ENCODE measurements around the gene STRIP2.
A peak's percentile ranks its signal among the peaks of the same experiment; 100 is the strongest.
"Not testable (repeated sequence)": the region's sequence is repeated elsewhere in the genome, so short reads cannot be mapped to it uniquely, and the experiment has no call there.

STRIP2 gene

DNA sequence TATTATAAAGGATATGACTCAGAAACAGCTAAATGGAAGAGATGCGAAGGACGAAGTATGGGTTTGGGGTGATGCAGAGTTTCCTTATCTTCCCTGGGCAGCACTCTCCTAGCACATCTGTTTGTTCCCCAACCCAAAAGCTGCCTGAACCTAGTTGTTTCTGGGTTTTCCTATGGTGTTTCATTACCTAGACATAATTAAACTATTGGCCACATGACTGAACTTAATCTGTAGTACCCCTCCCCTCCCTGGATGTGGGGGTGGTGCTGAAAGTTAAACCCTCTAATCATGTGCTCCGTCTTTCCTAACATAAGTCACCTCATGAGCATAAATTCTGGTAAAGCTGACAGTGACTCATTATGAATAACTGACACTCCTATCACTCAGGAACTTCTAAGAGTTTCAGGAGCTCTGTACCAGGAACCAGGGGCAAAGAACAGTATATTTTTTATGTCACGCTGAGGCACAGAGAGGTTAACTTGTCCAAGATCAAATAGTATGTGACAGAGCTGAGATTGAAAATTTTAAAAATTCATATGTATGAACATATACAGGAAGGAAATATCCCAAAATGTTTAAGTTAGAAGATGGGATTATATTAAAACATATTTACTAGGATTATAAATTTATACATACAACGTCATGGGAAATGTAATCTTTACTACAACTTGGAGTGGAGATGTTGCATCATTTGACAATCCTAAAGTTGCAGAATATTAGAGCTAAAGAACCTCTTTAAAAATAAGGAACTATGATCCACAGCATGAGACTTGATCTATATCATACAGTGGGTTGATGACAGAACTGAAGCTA lies 4.8 kb downstream of the STRIP2 start:
- ChIA-PET POLR2A (no interaction called here), CTCF (interaction anchor here (0.5 to 1.5 kb wide), 2 partner anchors 63 to 96 kb away, joined by 3 to 4 read pairs; no protein-coding TSS in a partner anchor)
- no peak for TF ChIP-seq ARNT (IDR thresholded peaks at IDR 0.05)
- no peak for TF ChIP-seq TARDBP (IDR thresholded peaks at IDR 0.05)
- TF ChIP-seq, protein P1, sequence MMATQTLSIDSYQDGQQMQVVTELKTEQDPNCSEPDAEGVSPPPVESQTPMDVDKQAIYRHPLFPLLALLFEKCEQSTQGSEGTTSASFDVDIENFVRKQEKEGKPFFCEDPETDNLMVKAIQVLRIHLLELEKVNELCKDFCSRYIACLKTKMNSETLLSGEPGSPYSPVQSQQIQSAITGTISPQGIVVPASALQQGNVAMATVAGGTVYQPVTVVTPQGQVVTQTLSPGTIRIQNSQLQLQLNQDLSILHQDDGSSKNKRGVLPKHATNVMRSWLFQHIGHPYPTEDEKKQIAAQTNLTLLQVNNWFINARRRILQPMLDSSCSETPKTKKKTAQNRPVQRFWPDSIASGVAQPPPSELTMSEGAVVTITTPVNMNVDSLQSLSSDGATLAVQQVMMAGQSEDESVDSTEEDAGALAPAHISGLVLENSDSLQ (IDR thresholded peaks at IDR 0.05), result peak; percentile 53
- TF ChIP-seq L3MBTL2 (conservative IDR thresholded peaks at IDR 0.05), result no peak
- no peak for DNase-seq (ENCODE audit: extremely low spot score)

DNA sequence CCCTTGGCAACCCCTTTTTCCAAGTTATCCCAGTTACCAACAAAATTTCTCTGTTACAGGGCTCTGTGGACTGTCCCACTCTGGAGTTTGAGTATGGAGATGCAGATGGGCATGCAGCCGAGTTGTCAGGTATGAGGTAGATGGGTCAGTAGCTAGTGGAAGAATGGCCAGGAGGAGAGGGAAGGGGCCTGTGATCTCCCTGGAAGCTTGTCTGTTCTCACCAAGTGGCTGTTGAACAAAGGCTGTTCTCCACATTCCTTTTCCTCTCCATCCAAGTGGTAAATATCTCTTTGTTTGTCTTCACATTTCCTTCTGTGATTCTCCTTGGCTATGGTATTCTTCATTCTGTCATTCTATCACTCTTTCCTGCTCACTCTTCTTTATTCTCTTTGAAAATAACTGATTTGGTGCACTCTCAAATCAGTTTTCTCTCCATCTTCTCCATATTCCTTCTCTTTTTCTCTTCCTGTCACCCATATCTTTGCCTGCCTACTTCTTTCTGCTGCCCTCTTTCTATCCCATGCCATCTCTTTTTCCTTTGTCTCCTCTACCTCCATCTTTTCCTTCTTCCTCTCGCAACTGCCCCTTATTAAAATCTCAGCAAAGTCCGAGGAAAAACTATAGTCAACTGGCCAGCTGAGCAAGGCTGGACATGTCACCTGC lies 5.9 kb downstream of the STRIP2 start:
- DNase-seq (ENCODE audit: extremely low spot score), result no peak
- ChIA-PET POLR2A (no interaction called here), CTCF (interaction anchor here (0.7 kb wide), 1 partner anchor 32 kb away, joined by 3 read pairs; no protein-coding TSS in a partner anchor)
- TF ChIP-seq HDGF (IDR thresholded peaks at IDR 0.05; ENCODE audit: borderline replicate concordance) (no peak), SP1 (IDR thresholded peaks at IDR 0.05) (no peak), BHLHE40 (IDR thresholded peaks at IDR 0.05; ENCODE audit: borderline replicate concordance) (no peak), ZNF384 (IDR thresholded peaks at IDR 0.05) (no peak), LEF1 (IDR thresholded peaks at IDR 0.05; ENCODE audit: borderline replicate concordance) (no peak), L3MBTL2 (conservative IDR thresholded peaks at IDR 0.05) (no peak), FOXK2 (IDR thresholded peaks at IDR 0.05) (no peak), SUZ12 (IDR thresholded peaks at IDR 0.05) (no peak), ELF4 (IDR thresholded peaks at IDR 0.05) (no peak), ARNT (IDR thresholded peaks at IDR 0.05) (no peak), FOXM1 (IDR thresholded peaks at IDR 0.05; ENCODE audit: borderline replicate concordance) (no peak), TARDBP (IDR thresholded peaks at IDR 0.05) (no peak), NFRKB (IDR thresholded peaks at IDR 0.05) (no peak), FOXA1 (IDR thresholded peaks at IDR 0.05) (no peak)
- TF ChIP-seq, protein P1 (IDR thresholded peaks at IDR 0.05), result no peak

DNA sequence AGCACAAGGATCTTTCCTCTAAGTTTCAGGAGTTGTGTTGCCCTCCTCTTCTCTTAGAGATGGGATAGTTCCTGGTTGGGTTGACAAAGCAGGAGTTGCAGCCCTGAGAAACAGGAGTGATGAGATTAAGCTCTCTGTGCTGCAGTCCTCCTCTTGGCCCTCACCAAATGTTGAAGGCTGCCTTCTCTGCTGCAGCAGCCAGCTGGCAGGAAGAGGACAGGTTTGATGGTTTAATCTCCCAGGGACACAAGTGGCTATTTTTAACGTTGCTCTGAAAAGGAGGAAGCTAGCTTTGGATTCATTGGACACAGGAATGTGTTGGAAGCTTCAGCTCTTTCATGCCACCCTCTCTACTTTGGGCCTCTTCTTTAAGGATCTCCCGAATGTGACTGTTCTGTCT lies 9.4 kb downstream of the STRIP2 start:
- ChIA-PET CTCF (interaction anchor here (0.7 kb wide), 1 partner anchor 201 kb away, joined by 4 read pairs; no protein-coding TSS in a partner anchor), POLR2A (interaction anchor here (1.5 kb wide), 1 partner anchor 9 kb away, joined by 7 read pairs; the partner anchor contains the start of gene STRIP2)
- no peak for DNase-seq (ENCODE audit: extremely low spot score)
- TF ChIP-seq, protein P1 (IDR thresholded peaks at IDR 0.05), result no peak
- TF ChIP-seq FOXK2 (IDR thresholded peaks at IDR 0.05), result no peak
- TF ChIP-seq NFRKB (IDR thresholded peaks at IDR 0.05), result no peak
- TF ChIP-seq ZNF384 (IDR thresholded peaks at IDR 0.05), result no peak
- TF ChIP-seq FOXA1 (IDR thresholded peaks at IDR 0.05), result no peak
- no peak for TF ChIP-seq FOXM1 (IDR thresholded peaks at IDR 0.05; ENCODE audit: borderline replicate concordance)
- TF ChIP-seq HDGF (IDR thresholded peaks at IDR 0.05; ENCODE audit: borderline replicate concordance), result no peak
- TF ChIP-seq SP1 (IDR thresholded peaks at IDR 0.05), result no peak
- no peak for TF ChIP-seq LEF1 (IDR thresholded peaks at IDR 0.05; ENCODE audit: borderline replicate concordance)
- TF ChIP-seq SUZ12 (IDR thresholded peaks at IDR 0.05), result no peak

DNA sequence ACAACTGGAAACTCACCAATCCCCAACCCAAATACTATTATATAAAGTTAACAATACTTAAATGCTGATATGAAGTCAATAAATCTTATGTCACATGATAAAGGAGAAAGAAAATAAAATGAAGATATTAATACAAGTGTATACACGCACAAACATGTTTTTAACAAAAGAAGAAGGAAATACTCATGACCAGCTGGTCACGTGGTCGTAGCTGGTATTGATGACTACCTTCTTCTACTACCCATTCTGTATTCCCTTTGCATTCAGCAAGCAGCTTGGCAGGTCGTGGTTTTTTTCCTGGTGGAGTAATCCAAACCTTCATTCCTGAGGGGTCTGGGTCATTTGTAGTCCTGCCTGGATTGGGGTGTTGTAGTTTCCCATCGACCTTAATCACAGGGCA lies 10.5 kb downstream of the STRIP2 start:
- POLR2A ChIA-PET; CTCF ChIA-PET; DNase-seq (ENCODE audit: extremely low spot score): not testable (repeated sequence)

DNA sequence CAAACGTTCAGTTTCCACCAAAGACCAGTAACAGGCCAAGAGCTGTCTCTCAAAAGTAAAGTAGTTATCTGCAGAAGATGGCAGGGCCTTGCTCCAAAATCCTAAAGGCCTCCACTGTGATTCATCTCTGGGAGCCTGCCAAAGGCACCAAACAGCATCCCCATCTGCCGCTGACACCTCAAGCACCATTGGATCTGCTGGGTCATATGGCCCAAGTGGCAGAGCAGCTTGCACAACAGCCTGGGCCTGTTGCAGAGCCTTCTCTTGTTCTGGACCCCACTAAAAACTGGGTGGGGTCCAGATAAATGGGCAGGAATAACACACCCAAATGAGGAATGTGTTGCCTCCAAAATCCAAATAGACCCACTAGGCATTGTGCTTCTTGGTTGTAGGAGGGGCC lies 12.7 kb downstream of the STRIP2 start:
- POLR2A ChIA-PET; CTCF ChIA-PET; DNase-seq (ENCODE audit: extremely low spot score): not testable (repeated sequence)

DNA sequence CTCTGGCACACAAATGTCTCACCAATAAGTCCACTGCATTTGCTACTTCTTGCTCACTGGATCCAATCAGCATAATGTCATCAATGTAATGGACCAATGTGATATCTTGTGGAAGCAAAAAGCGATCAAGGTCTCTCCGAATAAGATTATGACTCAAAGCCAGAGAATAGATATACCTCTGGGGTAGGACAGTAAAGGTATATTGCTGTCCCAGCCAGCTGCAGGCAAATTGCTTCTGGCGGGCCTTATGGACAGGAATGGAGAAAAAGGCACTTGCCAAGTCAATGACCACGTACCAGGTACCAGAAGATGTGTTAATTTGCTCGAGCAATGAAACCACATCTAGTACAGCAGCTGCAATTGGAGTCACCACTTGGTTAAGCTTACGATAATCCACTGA lies 13.2 kb downstream of the STRIP2 start:
- not testable (repeated sequence) for DNase-seq (ENCODE audit: extremely low spot score)

DNA sequence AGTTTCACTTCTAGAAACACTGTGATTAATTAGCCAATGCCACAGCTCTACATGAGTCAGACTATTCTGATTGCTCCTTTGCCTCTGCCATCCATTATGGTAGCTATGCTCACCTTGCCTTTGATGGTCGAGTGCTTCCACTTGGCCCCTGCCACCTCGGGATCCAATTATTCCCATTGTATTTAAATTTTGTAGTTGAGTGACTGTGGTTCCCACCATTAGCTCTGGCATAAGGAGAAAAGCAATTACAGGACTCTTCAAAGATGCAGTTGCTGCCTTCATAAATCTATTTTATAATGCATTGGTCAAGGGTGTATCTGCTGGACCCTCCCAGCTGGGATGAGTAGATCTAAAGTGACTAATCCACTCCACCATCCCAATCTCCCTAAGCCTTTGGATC lies 14.4 kb downstream of the STRIP2 start:
- CTCF ChIA-PET; DNase-seq (ENCODE audit: extremely low spot score); POLR2A ChIA-PET: not testable (repeated sequence)

More for the DNA sequence above, 13.2 kb downstream of the STRIP2 start:
- POLR2A ChIA-PET, CTCF ChIA-PET: not testable (repeated sequence)

DNA sequence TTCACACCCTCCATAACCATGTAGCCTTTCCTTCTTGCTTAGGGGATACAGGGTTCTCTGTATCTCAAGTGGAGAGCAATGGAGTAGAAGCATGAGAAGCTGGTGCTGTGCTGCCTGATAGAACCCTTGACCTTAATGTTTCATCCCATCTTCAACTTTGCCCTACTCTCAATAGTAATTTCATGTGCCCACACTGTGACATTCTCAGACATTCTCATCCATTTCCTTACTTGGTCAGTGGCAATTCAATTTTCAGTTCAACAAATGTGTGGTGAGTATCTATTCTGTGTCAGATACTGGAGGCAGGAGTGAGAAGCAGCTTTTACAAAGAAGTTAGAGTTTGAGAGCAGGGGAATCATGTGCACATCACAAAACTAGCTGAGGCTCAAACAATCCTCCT lies 16.1 kb downstream of the STRIP2 start:
- CTCF ChIA-PET, result no interaction called here
- DNase-seq (ENCODE audit: extremely low spot score), result no peak
- TF ChIP-seq SUZ12 (IDR thresholded peaks at IDR 0.05) (no peak), ARNT (IDR thresholded peaks at IDR 0.05) (no peak), TARDBP (IDR thresholded peaks at IDR 0.05) (no peak), HDGF (IDR thresholded peaks at IDR 0.05; ENCODE audit: borderline replicate concordance) (no peak), SP1 (IDR thresholded peaks at IDR 0.05) (no peak), ELF4 (IDR thresholded peaks at IDR 0.05) (no peak), ZNF384 (IDR thresholded peaks at IDR 0.05) (no peak), FOXK2 (IDR thresholded peaks at IDR 0.05) (no peak), CTBP1 (IDR thresholded peaks at IDR 0.05; ENCODE audit: borderline replicate concordance) (no peak), FOXM1 (IDR thresholded peaks at IDR 0.05; ENCODE audit: borderline replicate concordance) (no peak), LEF1 (IDR thresholded peaks at IDR 0.05; ENCODE audit: borderline replicate concordance) (no peak), L3MBTL2 (conservative IDR thresholded peaks at IDR 0.05) (no peak)
- POLR2A ChIA-PET, result no interaction called here

Data from HEK293T (cell line).